HCT116 (cell line): ENCODE results near the gene HRH4. TPM values are rescaled to one million over a fixed set of nuclear protein-coding genes. Genes with fewer than 3 reads are reported as not detected.

Source experiments
- ATAC-seq: fragments of 200-7000 bp; cut with Tn5 transposase; 2 replicates; pipeline ENCODE4 v1.9.1; 2020; ENCODE audit warnings: mild to moderate bottlenecking, moderate library complexity
- BruUV-seq: library from RNA; stranded (reverse); fragments of 400-500 nt; replicated peaks from 2 replicates; lab custom pipeline; 2021; lab: Mats Ljungman, UMichigan
- CTCF ChIA-PET: fragments of 300-600 bp; sonication (Branson Sonifier 250); formaldehyde crosslinking; loops from one replicate; lab custom pipeline; 2021; ENCODE audit warnings: antibody characterized with exemption; lab: Charles Lee
- POLR2A ChIA-PET: fragments of 300-600, 350-600 bp; sonication (Branson Sonifier 250); formaldehyde crosslinking; loops from one replicate; lab custom pipeline; 2021; ENCODE audit warnings: antibody characterized with exemption; lab: Charles Lee
- RAD21 ChIA-PET, 2 experiments: fragments of 300-600 bp; sonication (Branson Sonifier 250); formaldehyde crosslinking; loops; one replicate each; lab custom pipeline; 2023; ENCODE audit warnings: low total read pairs in 2 of 2; ENCODE audit not compliant: uncharacterized antibody in 2 of 2, unreplicated experiment in 2 of 2, low non-redundant PET in 1 of 2; lab: Charles Lee
- DNase-seq: peaks from one replicate; pipeline ENCODE4 v3.0.0-alpha.2; 2010; ENCODE audit warnings: low read depth, low spot score
- H2AFZ ChIP-seq: fragments of 200-600 bp; shearing (Covaris generic), sonication (generic); 2 replicates; pipeline ENCODE4 v1.6.1; 2017; ENCODE audit warnings: low read depth, mixed run types, mixed read lengths, antibody characterized with exemption, low read length; ENCODE audit not compliant: poor library complexity, severe bottlenecking
- H3K27ac ChIP-seq: 2 replicates; pipeline ENCODE4 v1.5.1; 2012; ENCODE audit warnings: low read depth, low read length
- H3K27me3 ChIP-seq: fragments of 200-600 bp; sonication (generic); 2 replicates; pipeline ENCODE4 v1.6.1; 2016; ENCODE audit warnings: mixed run types, low read length, mixed read lengths; ENCODE audit not compliant: insufficient read depth
- H3K36me3 ChIP-seq, 2 experiments: fragments of 200-500 bp in 1 of 2; fragments of 200-600 bp in 1 of 2; sonication (Bioruptor generic) in 1 of 2; sonication (generic) in 1 of 2; 2 replicates each; pipeline versions ENCODE4 v1.5.1 to v1.6.1; 2014 to 2016; ENCODE audit warnings: low read length in 2 of 2, inconsistent platforms in 1 of 2, mixed read lengths in 1 of 2, mixed run types in 1 of 2; ENCODE audit not compliant: insufficient read depth in 2 of 2, control insufficient read depth in 1 of 2
- H3K4me1 ChIP-seq, 2 experiments: fragments of 200-600 bp in 1 of 2; sonication (generic) in 1 of 2; 2 replicates each; pipeline versions ENCODE4 v1.5.1 to v1.6.1; 2012 to 2017; ENCODE audit warnings: low read length in 2 of 2, inconsistent platforms in 1 of 2, mild to moderate bottlenecking in 1 of 2, mixed read lengths in 1 of 2, mixed run types in 1 of 2, moderate library complexity in 1 of 2; ENCODE audit not compliant: insufficient read depth in 2 of 2, control insufficient read depth in 1 of 2
- H3K4me2 ChIP-seq: fragments of 200-600 bp; sonication (generic); 2 replicates; pipeline ENCODE4 v1.6.1; 2017; ENCODE audit warnings: mixed run types, low read length, mixed read lengths
- H3K4me3 ChIP-seq, 2 experiments: fragments of 200-600 bp in 1 of 2; sonication (generic) in 1 of 2; replicated peaks in 1 of 2; 2 replicates each; pipeline ENCODE4 v1.5.1; 2011 to 2016; ENCODE audit warnings: low read length in 2 of 2, control low read depth in 1 of 2, low read depth in 1 of 2, mild to moderate bottlenecking in 1 of 2, mixed read lengths in 1 of 2, mixed run types in 1 of 2
- H3K79me2 ChIP-seq: fragments of 200-600 bp; sonication (generic); 2 replicates; pipeline ENCODE4 v1.6.1; 2017; ENCODE audit warnings: mild to moderate bottlenecking, mixed run types, low read length, moderate library complexity, mixed read lengths; ENCODE audit not compliant: insufficient read depth
- H3K9ac ChIP-seq: fragments of 200-600 bp; sonication (generic); 2 replicates; pipeline ENCODE4 v1.6.1; 2016; ENCODE audit warnings: low read length, mixed read lengths
- H3K9me2 ChIP-seq: fragments of 200-600 bp; sonication (generic), shearing (Covaris generic); 2 replicates; pipeline ENCODE4 v1.6.1; 2017; ENCODE audit warnings: mixed run types, mild to moderate bottlenecking, moderate library complexity; ENCODE audit not compliant: insufficient read depth
- H3K9me3 ChIP-seq, 2 experiments: fragments of 200-500 bp in 1 of 2; fragments of 200-600 bp in 1 of 2; sonication (Bioruptor generic) in 1 of 2; sonication (generic) in 1 of 2; 2 replicates each; pipeline ENCODE4 v1.6.1; 2014 to 2017; ENCODE audit warnings: low read length in 2 of 2, mixed read lengths in 2 of 2, inconsistent platforms in 1 of 2, low read depth in 1 of 2, mild to moderate bottlenecking in 1 of 2, mixed run types in 1 of 2, moderate library complexity in 1 of 2; ENCODE audit not compliant: control insufficient read depth in 1 of 2, insufficient read depth in 1 of 2
- H4K20me1 ChIP-seq: fragments of 200-600 bp; sonication (generic), shearing (Covaris generic); 2 replicates; pipeline ENCODE4 v1.6.1; 2017; ENCODE audit warnings: mixed run types, mild to moderate bottlenecking, moderate library complexity; ENCODE audit not compliant: insufficient read depth
- ATF3 ChIP-seq: IDR thresholded peaks from 2 replicates; pipeline ENCODE4 v1.6.1; 2012
- EGR1 ChIP-seq: IDR thresholded peaks from 2 replicates; pipeline ENCODE4 v1.6.1; 2012; ENCODE audit warnings: low read depth
- POLR2AphosphoS5 ChIP-seq: IDR thresholded peaks from 2 replicates; pipeline ENCODE4 v1.6.1; 2011; ENCODE audit warnings: mild to moderate bottlenecking, low read depth, low read length, moderate library complexity
- ZBTB33 ChIP-seq: IDR thresholded peaks from 2 replicates; pipeline ENCODE4 v1.6.1; 2011; ENCODE audit warnings: mild to moderate bottlenecking, low read length, moderate library complexity; ENCODE audit not compliant: insufficient replicate concordance; ENCODE audit errors: extremely low read depth
- ZFX ChIP-seq: fragments of 450-650 bp; IDR thresholded peaks from 2 replicates; pipeline ENCODE4 v1.6.1; 2017
- ZNF274 ChIP-seq: fragments of 200-500 bp; sonication (Bioruptor generic); IDR thresholded peaks from 2 replicates; pipeline ENCODE4 v1.6.1; 2014; ENCODE audit warnings: mild to moderate bottlenecking, low read depth, low read length, inconsistent platforms
- intact Hi-C: fragments of 100-400 bp; cut with micrococcal nuclease; formaldehyde crosslinking; loops from 2 replicates; pipeline ENCODE4 v1.10.0; 2022
- total RNA-seq: library from RNA; stranded (reverse); gene quantifications from one replicate; pipeline ENCODE4 v1.2.1, GENCODE V29; 2021; ENCODE audit not compliant: unreplicated experiment

HRH4 gene
- total RNA-seq, 1 experiment from 2014 or later: not detected

GRCh38 chr18:24414349-24415003 lies 46.0 kb upstream of the HRH4 start:
- H3K79me2 ChIP-seq: no peaks in the 10 kb centered on the region
- intact Hi-C loops: no loop called here
- H4K20me1 ChIP-seq: no peaks in the 10 kb centered on the region
- H3K4me3 ChIP-seq: no peak overlapping the region
- no peaks in the 10 kb centered on the region for H3K36me3 ChIP-seq
- no peaks in the 10 kb centered on the region for H3K9me2 ChIP-seq
- H3K9ac ChIP-seq: no peak overlapping the region
- no TSS peak for BruUV-seq
- H3K9me3 ChIP-seq: no peaks in the 10 kb centered on the region
- DNase-seq: no peak
- no peak overlapping the region for H3K27ac ChIP-seq
- TF ChIP-seq ZFX (no peak), EGR1 (no peak), ZBTB33 (no peak), ATF3 (no peak), ZNF274 (no peak), POLR2AphosphoS5 (no peak)
- CTCF ChIA-PET: interaction anchor here (0.7 to 1.8 kb wide), 3 partner anchors 14 to 55 kb away, joined by 3 to 11 read pairs (median 4); no protein-coding TSS in a partner anchor
- H3K27me3 ChIP-seq: no peaks in the 10 kb centered on the region
- H3K4me1 ChIP-seq: no peaks in the 10 kb centered on the region
- no peak for ATAC-seq
- H2AFZ ChIP-seq: no peak overlapping the region
- RAD21 ChIA-PET: no interaction called here
- no peak overlapping the region for H3K4me2 ChIP-seq
- POLR2A ChIA-PET: no interaction called here
